Activated CD4-positive, alpha-beta memory T cell treated with anti-CD3 and anti-CD28 coated beads for 36 hours (primary cell): Measurements from ENCODE around the gene GSTP1. TPM values are rescaled to one million over a fixed set of nuclear protein-coding genes. Genes with fewer than 3 reads are reported as not detected.

ENCODE experiments used
- CTCF ChIA-PET: fragments of 350-600 bp; sonication (Branson Sonifier 250); formaldehyde crosslinking; loops from one replicate; lab custom pipeline; 2021; ENCODE audit warnings: antibody characterized with exemption, inconsistent platforms; lab: Charles Lee
- POLR2A ChIA-PET: fragments of 350-600 bp; sonication (Branson Sonifier 250); formaldehyde crosslinking; loops from one replicate; lab custom pipeline; 2021; ENCODE audit warnings: antibody characterized with exemption; lab: Charles Lee
- DNase-seq: peaks from one replicate; pipeline ENCODE4 v3.0.0-alpha.2; 2020
- H3K27ac Mint-ChIP-seq: one replicate; pipeline ENCODE4 v1.8.0; 2021; ENCODE audit warnings: mixed read lengths
- H3K27me3 Mint-ChIP-seq: one replicate; pipeline ENCODE4 v1.8.0; 2021; ENCODE audit warnings: mixed read lengths
- H3K36me3 Mint-ChIP-seq: one replicate; pipeline ENCODE4 v1.8.0; 2021; ENCODE audit warnings: mixed read lengths
- H3K4me1 Mint-ChIP-seq: one replicate; pipeline ENCODE4 v1.8.0; 2021; ENCODE audit warnings: low read depth, mixed read lengths
- H3K4me3 Mint-ChIP-seq: one replicate; pipeline ENCODE4 v1.8.0; 2021; ENCODE audit warnings: mild to moderate bottlenecking, mixed read lengths
- H3K9me3 Mint-ChIP-seq: one replicate; pipeline ENCODE4 v1.8.0; 2021; ENCODE audit warnings: mixed read lengths
- intact Hi-C: fragments of 100-400 bp; cut with micrococcal nuclease; formaldehyde crosslinking; loops from one replicate; pipeline ENCODE4 v1.15.1; 2023
- total RNA-seq, 2 experiments: library from RNA; stranded (reverse); gene quantifications; one replicate each; pipeline ENCODE4 v1.2.3, GENCODE V29; 2021

Gene GSTP1
- total RNA-seq, 2 experiments from 2014 or later, result 361 to 362 TPM

DNA sequence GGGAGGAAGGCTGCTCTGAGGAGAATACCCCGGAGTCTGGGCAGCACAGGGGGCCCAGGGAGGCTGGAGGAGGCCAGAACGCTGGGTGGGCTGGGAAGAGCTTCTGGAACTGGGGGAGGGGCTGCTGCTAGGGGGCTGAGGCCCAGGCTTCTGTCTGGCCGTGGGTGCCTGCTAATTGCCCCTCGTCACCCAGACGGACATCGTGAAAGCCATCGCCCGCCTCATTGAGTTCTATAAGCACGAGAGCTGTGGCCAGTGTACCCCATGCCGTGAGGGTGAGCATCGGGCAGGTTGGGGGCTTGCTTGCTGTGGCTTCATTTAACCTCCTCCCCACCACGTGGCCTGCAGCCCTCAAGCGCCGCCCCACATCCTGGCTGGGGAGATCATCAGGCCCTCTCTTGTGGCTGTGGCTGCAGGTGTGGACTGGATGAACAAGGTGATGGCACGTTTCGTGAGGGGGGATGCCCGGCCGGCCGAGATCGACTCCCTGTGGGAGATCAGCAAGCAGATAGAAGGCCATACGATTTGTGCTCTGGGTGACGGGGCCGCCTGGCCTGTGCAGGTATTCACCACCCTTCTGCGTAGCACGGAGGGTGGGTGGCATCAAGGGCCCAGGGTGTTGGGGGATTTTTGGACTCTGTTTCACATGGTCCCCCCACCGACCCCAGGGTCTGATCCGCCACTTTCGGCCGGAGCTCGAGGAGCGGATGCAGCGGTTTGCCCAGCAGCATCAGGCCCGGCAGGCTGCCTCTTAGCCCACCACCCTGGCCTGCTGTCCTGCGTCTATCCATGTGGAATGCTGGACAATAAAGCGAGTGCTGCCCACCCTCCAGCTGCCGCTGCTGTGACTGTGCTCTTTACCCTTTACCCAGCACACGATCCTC lies 28.3 kb downstream of the GSTP1 start:
- no peaks in the 10 kb centered on the region for H3K9me3 Mint-ChIP-seq
- ChIA-PET CTCF (interaction anchor here (4.9 kb wide), 1 partner anchor 17 kb away, joined by 59 read pairs; the partner anchor contains the start of gene NUDT8), POLR2A (interaction anchor here (0.6 kb wide), 1 partner anchor 252 kb away, joined by 3 read pairs; no protein-coding TSS in a partner anchor)
- H3K27ac Mint-ChIP-seq, result peak overlapping the region; percentile 43
- peaks cover 20% of the 10 kb centered on the region for H3K36me3 Mint-ChIP-seq
- no peak overlapping the region for H3K4me3 Mint-ChIP-seq
- no peak for DNase-seq
- intact Hi-C loops, result no loop called here
- H3K4me1 Mint-ChIP-seq, result peaks cover 33% of the 10 kb centered on the region
- H3K27me3 Mint-ChIP-seq, result no peaks in the 10 kb centered on the region

DNA sequence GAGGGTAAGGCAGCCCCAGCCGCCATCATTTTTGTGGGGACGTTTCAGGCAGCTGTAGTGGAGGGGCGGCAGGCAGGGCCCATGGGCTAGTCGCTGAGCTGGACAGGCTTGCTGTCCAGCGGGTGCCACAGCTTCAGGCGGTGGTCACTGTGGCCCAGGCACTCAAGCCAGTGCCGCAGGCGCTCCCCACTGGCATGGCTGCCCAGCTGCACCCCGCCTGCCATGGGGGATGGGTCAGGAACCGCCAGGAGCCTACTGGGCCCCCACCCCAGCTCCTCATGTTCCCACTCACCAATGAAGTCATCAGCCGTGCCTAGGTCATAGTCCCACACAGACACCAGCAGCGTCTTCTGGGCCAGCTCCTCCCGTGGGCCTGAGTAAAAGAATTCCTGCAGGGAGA lies 29.1 kb downstream of the GSTP1 start:
- no peak overlapping the region for H3K4me3 Mint-ChIP-seq
- intact Hi-C loops, result no loop called here
- CTCF ChIA-PET, result interaction anchor here (0.5 to 4.9 kb wide), 3 partner anchors 10 to 40 kb away, joined by 3 to 59 read pairs (median 3); partner anchors contain the start of gene NUDT8
- H3K4me1 Mint-ChIP-seq, result peaks cover 32% of the 10 kb centered on the region
- peaks cover 20% of the 10 kb centered on the region for H3K36me3 Mint-ChIP-seq
- H3K27ac Mint-ChIP-seq, result peak overlapping the region; percentile 98
- POLR2A ChIA-PET, result interaction anchor here (0.6 kb wide), 1 partner anchor 253 kb away, joined by 3 read pairs; no protein-coding TSS in a partner anchor
- H3K9me3 Mint-ChIP-seq, result no peaks in the 10 kb centered on the region
- no peak for DNase-seq
- no peaks in the 10 kb centered on the region for H3K27me3 Mint-ChIP-seq

DNA sequence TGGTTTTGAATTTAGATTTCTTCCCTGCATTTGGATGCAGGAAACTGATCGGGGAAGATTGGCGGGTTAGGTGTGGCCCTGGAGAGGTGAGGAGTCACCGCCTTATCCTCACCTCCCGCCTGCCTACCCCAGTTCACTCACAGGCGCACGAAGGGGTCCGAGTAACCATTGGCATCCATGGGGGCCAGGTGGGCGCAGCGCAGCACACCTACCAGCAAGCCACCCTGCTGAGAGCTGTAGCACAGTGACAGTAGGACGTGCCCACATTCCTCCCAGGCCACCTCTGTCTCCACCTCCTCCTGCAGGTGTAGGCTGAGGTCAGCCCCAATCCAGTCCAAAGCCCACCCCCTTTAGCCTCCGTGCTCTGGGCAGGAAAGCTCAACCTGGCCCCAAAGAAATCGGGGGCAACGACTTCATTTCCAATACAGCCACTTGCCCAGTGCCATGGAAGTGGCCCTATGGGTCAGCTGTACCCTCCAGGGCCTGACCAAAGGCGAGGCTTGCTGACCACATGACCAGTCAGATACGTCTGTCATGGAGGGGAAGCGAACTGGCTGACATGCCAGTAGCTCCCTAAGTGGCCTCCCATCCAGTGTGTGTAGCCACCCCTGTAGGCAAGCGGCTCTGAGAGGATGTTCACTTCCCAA lies 29.8 kb downstream of the GSTP1 start:
- Mint-ChIP-seq H3K27ac (peak overlapping the region; percentile 98), H3K36me3 (peaks cover 19% of the 10 kb centered on the region), H3K4me1 (peaks cover 27% of the 10 kb centered on the region), H3K27me3 (no peaks in the 10 kb centered on the region), H3K9me3 (no peaks in the 10 kb centered on the region), H3K4me3 (peak overlapping the region; percentile 79)
- CTCF ChIA-PET, result interaction anchor here (0.5 to 4.9 kb wide), 9 partner anchors 8 to 193 kb away, joined by 3 to 59 read pairs (median 4); partner anchors contain the start of gene NUDT8
- intact Hi-C loops, result no loop called here
- POLR2A ChIA-PET, result interaction anchor here (1.2 to 1.8 kb wide), 2 partner anchors 16 to 374 kb away, joined by 3 to 17 read pairs; partner anchors contain the start of gene NUDT8
- DNase-seq, result no peak

DNA sequence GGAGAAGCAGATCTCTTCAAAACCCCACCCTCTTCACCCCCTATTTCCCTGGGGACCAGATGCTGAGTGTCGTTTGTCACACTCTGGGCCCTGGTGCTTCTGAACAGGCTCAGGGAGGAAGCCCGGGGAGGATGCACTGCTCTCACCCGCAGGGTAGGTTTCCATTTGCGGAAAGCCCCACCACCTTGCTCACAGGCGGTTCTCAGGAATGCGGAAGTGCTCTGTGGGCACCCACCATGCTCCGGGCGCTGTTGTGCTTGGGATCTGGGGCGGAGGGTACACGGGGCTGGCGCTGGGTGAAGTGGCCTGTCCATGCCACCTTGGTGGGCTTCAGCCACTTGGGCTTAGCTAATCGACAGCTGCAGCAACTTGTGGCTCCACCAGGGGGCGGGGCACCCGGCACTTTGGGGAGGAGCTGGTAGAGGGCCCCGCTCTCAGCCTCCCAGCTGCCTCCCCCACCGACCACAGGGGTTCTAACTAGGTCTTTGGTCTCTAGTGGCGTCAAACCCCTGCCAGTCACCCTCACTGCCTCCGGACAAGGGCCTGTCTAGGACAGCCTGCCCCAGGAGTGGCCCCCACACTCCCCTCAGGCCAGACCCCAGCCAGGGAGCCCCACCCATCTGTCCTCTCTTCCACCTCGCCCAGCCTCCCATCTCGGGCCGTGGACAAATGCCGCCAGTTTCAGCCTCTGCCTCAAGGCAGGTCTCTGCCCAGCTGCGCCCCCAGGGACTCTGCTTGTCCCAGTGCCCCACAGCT lies 30.5 kb downstream of the GSTP1 start:
- no peaks in the 10 kb centered on the region for H3K9me3 Mint-ChIP-seq
- H3K4me1 Mint-ChIP-seq, result peaks cover 26% of the 10 kb centered on the region
- ChIA-PET POLR2A (interaction anchor here (0.6 to 1.8 kb wide), 8 partner anchors 11 to 590 kb away, joined by 3 to 17 read pairs (median 3); partner anchors contain the start of genes NUDT8 and PPP1CA), CTCF (interaction anchor here (0.9 to 4.9 kb wide), 10 partner anchors 9 to 263 kb away, joined by 3 to 59 read pairs (median 4); partner anchors contain the start of gene NUDT8)
- peak; percentile 92 for DNase-seq
- peak overlapping the region; percentile 79 for H3K4me3 Mint-ChIP-seq
- H3K27me3 Mint-ChIP-seq, result no peaks in the 10 kb centered on the region
- H3K27ac Mint-ChIP-seq, result peak overlapping the region; percentile 98
- intact Hi-C loops, result loop anchor here (2.0 kb wide), 1 partner anchor 15 kb away; the partner anchor contains the start of gene NUDT8
- H3K36me3 Mint-ChIP-seq, result peaks cover 16% of the 10 kb centered on the region

DNA sequence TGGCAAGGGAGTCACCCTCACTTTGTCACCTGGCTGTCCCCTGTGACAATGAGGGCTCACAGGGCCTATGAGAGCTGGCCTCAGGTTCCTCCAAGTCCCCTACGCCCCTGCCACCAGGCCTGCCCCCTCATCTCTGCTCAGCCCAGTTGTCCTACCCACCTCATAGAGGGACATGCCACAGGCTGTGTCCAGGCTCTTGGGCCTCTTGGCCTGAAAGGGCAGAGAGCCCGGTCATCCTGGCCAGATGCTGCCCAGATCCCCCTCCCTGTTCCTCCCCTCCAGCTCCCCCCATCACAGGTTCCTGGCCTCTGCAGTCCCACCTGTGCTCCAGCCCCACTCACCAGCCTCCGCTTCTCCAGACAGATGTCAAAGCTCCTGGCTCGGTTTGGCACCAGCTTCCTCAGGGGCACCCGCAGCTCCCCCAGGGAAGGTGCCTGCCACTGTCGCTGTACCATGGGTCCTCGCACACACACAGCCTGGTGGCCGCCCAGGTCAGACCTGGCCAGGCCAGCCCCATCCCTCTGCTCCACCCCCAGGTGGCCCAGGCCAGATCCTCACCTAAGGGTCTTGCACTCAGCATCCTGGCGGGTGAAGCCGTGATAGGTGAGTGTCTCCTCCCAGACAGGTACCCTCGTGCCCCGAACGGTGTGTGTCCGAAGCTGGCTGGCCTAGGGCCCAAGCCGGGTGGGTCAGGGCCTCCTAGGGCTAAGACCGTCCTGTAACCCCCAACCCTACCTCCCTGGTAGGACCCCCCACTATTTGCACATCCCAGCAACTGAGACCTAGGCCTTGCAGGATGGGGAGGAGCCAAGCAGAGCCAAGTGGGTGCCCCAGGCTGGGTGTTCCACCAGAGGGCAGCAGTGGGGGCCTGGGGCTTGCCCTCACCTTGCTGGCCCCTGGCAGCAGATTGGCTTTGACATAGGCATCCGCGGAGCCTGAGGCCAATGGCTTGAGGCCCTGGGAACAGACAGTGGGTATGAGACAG lies 31.4 kb downstream of the GSTP1 start:
- peak; percentile 81 for DNase-seq
- H3K4me1 Mint-ChIP-seq, result peaks cover 24% of the 10 kb centered on the region
- H3K36me3 Mint-ChIP-seq, result peaks cover 11% of the 10 kb centered on the region
- H3K9me3 Mint-ChIP-seq, result no peaks in the 10 kb centered on the region
- peak overlapping the region; percentile 98 for H3K27ac Mint-ChIP-seq
- peak overlapping the region; percentile 79 for H3K4me3 Mint-ChIP-seq
- CTCF ChIA-PET, result interaction anchor here (0.9 to 4.9 kb wide), 11 partner anchors 10 to 264 kb away, joined by 3 to 59 read pairs (median 4); partner anchors contain the start of gene NUDT8
- H3K27me3 Mint-ChIP-seq, result no peaks in the 10 kb centered on the region
- POLR2A ChIA-PET, result interaction anchor here (0.6 to 1.8 kb wide), 10 partner anchors 12 to 589 kb away, joined by 3 to 17 read pairs (median 3); partner anchors contain the start of genes NUDT8 and PPP1CA
- intact Hi-C loops, result loop anchor here (2.0 kb wide), 1 partner anchor 14 kb away; the partner anchor contains the start of gene NUDT8

DNA sequence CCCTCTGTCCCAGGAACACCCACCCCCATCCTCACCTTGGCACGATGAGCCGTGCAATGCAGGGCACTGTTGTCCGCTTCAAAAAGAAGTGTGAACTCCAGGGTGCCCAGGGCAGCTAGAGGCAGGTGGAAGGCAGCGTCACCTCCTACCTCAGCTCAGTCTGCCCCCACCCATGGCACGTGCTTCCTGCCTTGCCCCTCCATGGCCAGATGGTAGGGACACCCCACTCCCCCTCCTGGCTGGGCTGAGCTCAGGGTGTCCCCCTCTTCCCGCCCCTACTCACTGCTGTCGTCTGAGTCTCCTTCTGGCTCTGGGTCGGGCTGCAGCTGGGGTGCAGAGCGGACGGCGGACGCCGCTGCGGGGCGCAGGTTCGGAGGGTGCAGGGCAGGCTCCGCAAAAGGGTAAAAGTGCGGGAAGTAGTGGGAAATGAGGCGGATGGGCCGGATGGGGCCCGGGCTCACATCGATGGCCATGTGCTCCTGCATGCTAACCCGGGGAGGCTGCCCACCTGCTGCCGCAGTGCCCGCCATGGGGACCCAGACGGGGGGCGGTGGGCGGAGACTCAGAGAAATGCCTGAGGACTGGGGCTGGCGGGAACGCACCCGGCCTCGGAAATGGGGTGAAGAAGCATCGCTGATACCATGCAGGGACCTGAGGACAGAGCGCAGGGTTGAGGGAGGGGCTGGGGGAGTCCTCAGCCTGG lies 32.3 kb downstream of the GSTP1 start:
- H3K4me1 Mint-ChIP-seq, result peaks cover 24% of the 10 kb centered on the region
- CTCF ChIA-PET, result interaction anchor here (1.1 to 4.9 kb wide), 3 partner anchors 10 to 44 kb away, joined by 3 to 59 read pairs (median 24); partner anchors contain the start of gene NUDT8
- no peak overlapping the region for H3K27ac Mint-ChIP-seq
- no peak for DNase-seq
- intact Hi-C loops, result loop anchor here (2.0 kb wide), 1 partner anchor 13 kb away; the partner anchor contains the start of gene NUDT8
- no peaks in the 10 kb centered on the region for H3K27me3 Mint-ChIP-seq
- peak overlapping the region; percentile 29 for H3K4me3 Mint-ChIP-seq
- no peaks in the 10 kb centered on the region for H3K9me3 Mint-ChIP-seq
- POLR2A ChIA-PET, result interaction anchor here (0.6 to 0.8 kb wide), 2 partner anchors 13 to 47 kb away, joined by 3 to 7 read pairs; partner anchors contain the start of gene NUDT8
- peaks cover 4% of the 10 kb centered on the region for H3K36me3 Mint-ChIP-seq

DNA sequence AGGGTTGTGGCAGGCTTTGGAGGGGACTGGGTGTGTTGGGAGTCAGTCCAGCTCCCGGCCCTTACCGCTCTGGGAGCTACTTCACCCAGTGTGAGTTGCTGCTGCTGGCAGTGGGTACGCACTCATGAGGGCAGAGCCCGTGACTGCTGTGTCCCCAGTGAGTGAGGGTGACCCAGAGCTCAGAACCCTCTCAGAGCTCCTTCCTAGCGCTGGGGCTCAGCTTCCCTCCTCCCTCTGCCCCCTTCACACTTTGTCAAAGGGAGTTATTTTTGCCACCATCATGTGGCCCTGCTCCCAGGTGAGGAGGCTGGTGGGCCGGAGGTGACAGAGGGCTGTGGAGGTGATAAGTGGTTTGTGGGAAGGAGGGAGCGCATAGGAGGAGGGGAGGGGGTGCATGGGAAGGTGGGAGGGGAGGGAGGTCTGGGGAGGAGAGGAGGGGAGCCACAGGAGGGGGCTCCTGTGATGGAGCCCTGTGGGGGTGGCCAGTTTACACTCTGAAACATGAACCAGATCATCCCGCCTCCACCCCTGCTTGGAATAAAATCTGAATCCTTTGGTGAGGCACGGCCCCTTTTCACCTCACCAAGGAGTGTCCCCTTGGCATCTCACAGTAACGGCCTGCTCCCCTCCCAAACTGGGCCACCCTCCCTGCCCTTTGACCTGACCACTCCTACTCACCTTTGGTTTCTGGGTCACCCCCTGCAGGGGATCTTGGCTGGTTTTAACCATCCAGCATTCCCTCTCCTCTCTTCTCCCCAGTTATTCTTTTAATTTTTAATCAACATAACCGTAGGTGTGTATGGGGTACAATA lies 33.0 kb downstream of the GSTP1 start:
- no peak overlapping the region for H3K4me3 Mint-ChIP-seq
- CTCF ChIA-PET, result interaction anchor here (0.8 to 4.9 kb wide), 6 partner anchors 10 to 231 kb away, joined by 3 to 59 read pairs (median 4); partner anchors contain the start of gene NUDT8
- no peaks in the 10 kb centered on the region for H3K9me3 Mint-ChIP-seq
- H3K36me3 Mint-ChIP-seq, result peaks cover 3% of the 10 kb centered on the region
- intact Hi-C loops, result no loop called here
- peaks cover 24% of the 10 kb centered on the region for H3K4me1 Mint-ChIP-seq
- no peaks in the 10 kb centered on the region for H3K27me3 Mint-ChIP-seq
- no peak overlapping the region for H3K27ac Mint-ChIP-seq
- POLR2A ChIA-PET, result interaction anchor here (1.2 kb wide), 1 partner anchor 14 kb away, joined by 3 read pairs; no protein-coding TSS in a partner anchor
- DNase-seq, result no peak

DNA sequence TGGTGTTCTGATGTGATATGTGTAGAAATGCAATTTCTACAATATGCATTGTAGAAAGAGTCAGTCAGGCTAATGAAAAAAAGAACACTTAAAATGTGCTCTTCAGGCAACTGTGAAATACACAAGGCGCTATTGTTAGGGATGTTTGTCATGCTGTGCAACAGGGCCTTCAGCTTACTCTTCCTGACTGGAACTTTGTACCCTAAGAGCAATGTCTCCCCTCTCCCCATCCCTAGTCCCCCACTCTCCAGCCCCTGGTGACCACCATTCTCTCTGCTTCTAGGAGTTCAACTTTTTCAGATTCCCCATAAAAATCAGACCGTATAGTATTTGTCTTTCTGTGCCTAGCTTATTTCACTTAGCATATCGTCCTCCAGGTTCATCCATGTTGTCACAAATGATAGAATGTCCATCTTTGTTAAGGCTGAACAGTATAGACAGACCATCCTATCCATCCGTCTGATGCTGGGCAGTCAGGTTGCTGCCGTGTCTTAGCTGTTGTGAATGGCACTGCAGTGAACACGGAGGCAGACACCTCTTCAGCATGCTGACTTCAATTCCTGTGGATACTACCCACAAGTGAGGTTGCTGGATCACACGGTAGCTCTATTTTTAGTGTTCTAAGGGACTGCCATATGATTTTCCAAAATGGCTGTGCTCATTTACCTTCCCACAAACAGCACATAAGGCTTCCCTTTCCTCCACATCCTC lies 33.8 kb downstream of the GSTP1 start:
- Mint-ChIP-seq H3K4me3 (no peak overlapping the region), H3K27me3 (no peaks in the 10 kb centered on the region), H3K4me1 (peaks cover 23% of the 10 kb centered on the region), H3K27ac (no peak overlapping the region), H3K9me3 (no peaks in the 10 kb centered on the region), H3K36me3 (no peaks in the 10 kb centered on the region)
- POLR2A ChIA-PET, result interaction anchor here (1.2 kb wide), 1 partner anchor 13 kb away, joined by 3 read pairs; no protein-coding TSS in a partner anchor
- intact Hi-C loops, result no loop called here
- CTCF ChIA-PET, result interaction anchor here (0.8 to 4.2 kb wide), 7 partner anchors 10 to 266 kb away, joined by 3 to 24 read pairs (median 3); partner anchors contain the start of gene NUDT8
- no peak for DNase-seq
